ENCODE data around the gene TRHDE.

TRHDE gene

DNA sequence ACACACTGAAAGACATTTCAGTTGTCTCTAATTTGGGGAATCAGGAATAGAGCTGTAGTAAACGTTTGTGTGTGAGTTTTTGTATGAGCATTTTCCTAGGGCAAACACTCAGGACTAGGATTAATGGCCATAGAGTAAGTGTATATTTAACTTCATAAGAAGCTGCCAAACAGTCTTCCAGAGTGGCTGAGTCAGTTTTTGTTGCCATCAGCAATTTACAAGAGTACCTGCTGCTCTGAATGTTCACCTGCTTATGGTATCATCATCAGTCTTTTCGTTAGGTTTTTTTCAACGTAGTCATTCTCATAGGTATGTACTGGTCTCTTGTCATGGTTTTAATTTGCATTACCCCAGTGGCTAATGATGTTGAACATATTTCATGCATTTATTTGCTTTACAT, 30.6 kb upstream of the TRHDE start:
- Histone ChIP-seq H2AFZ (ENCODE audit: low read depth, low read length, severe bottlenecking) (no peak overlapping the region), H3K27ac (ENCODE audit: low read depth, low read length) (no peak overlapping the region), H3F3A (ENCODE audit: insufficient read depth) (no peaks in the 10 kb centered on the region), H4K20me1 (ENCODE audit: low read depth, low read length) (no peaks in the 10 kb centered on the region), H3K4me3 (ENCODE audit: insufficient read depth, low read length, poor library complexity, severe bottlenecking) (no peak overlapping the region), H3K4me2 (ENCODE audit: low read depth, low read length, poor library complexity, severe bottlenecking) (no peak overlapping the region), H3K9me2 (replicated peaks; ENCODE audit: insufficient read depth, low read length) (no peaks in the 10 kb centered on the region), H3K27me3 (ENCODE audit: low read length) (no peaks in the 10 kb centered on the region), H3K9me3 (ENCODE audit: insufficient read depth, low read length) (no peaks in the 10 kb centered on the region), H3K79me2 (ENCODE audit: insufficient read depth, low read length) (no peaks in the 10 kb centered on the region), H3K36me3 (ENCODE audit: low read length) (no peaks in the 10 kb centered on the region), H3K9ac (ENCODE audit: low read length) (no peak overlapping the region)
- TF ChIP-seq, protein P1, sequence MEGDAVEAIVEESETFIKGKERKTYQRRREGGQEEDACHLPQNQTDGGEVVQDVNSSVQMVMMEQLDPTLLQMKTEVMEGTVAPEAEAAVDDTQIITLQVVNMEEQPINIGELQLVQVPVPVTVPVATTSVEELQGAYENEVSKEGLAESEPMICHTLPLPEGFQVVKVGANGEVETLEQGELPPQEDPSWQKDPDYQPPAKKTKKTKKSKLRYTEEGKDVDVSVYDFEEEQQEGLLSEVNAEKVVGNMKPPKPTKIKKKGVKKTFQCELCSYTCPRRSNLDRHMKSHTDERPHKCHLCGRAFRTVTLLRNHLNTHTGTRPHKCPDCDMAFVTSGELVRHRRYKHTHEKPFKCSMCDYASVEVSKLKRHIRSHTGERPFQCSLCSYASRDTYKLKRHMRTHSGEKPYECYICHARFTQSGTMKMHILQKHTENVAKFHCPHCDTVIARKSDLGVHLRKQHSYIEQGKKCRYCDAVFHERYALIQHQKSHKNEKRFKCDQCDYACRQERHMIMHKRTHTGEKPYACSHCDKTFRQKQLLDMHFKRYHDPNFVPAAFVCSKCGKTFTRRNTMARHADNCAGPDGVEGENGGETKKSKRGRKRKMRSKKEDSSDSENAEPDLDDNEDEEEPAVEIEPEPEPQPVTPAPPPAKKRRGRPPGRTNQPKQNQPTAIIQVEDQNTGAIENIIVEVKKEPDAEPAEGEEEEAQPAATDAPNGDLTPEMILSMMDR (IDR thresholded peaks at IDR 0.05; ENCODE audit: insufficient read depth, low read length, poor library complexity, severe bottlenecking) = no peak
- no peak for TF ChIP-seq EZH2phosphoT487 (conservative IDR thresholded peaks at IDR 0.05; ENCODE audit: low read length)

DNA sequence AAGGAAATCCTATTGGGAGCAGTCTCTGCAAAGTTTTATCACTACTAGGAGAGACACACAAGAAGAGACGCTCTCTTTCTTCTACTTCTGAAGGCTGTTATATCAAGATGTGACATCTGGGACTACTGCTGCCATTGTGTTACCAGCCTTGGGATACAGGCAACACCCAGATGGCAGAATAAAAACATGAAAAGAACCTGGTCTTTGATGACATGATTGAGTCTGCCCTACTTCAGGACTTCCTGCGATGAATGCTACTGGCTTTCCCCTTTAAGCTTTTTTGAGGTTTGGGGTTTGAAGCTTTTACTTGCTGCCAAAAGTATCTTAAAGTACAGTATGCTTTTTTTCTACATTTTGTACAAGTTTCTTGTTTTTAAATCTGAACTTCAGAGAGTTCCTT, 29.2 kb upstream of the TRHDE start:
- no peaks in the 10 kb centered on the region for H3K36me3 ChIP-seq (ENCODE audit: low read length)
- no peaks in the 10 kb centered on the region for H3F3A ChIP-seq (ENCODE audit: insufficient read depth)
- no peak for TF ChIP-seq EZH2phosphoT487 (conservative IDR thresholded peaks at IDR 0.05; ENCODE audit: low read length)
- TF ChIP-seq, protein P1 (IDR thresholded peaks at IDR 0.05; ENCODE audit: insufficient read depth, low read length, poor library complexity, severe bottlenecking) = no peak
- H2AFZ ChIP-seq (ENCODE audit: low read depth, low read length, severe bottlenecking) = no peak overlapping the region
- H3K9me2 ChIP-seq (replicated peaks; ENCODE audit: insufficient read depth, low read length) = no peaks in the 10 kb centered on the region
- no peak overlapping the region for H3K4me2 ChIP-seq (ENCODE audit: low read depth, low read length, poor library complexity, severe bottlenecking)
- no peaks in the 10 kb centered on the region for H4K20me1 ChIP-seq (ENCODE audit: low read depth, low read length)
- H3K9me3 ChIP-seq (ENCODE audit: insufficient read depth, low read length) = no peaks in the 10 kb centered on the region
- no peak overlapping the region for H3K4me3 ChIP-seq (ENCODE audit: insufficient read depth, low read length, poor library complexity, severe bottlenecking)
- no peak overlapping the region for H3K27ac ChIP-seq (ENCODE audit: low read depth, low read length)
- no peaks in the 10 kb centered on the region for H3K27me3 ChIP-seq (ENCODE audit: low read length)
- H3K9ac ChIP-seq (ENCODE audit: low read length) = no peak overlapping the region
- H3K79me2 ChIP-seq (ENCODE audit: insufficient read depth, low read length) = no peaks in the 10 kb centered on the region

DNA sequence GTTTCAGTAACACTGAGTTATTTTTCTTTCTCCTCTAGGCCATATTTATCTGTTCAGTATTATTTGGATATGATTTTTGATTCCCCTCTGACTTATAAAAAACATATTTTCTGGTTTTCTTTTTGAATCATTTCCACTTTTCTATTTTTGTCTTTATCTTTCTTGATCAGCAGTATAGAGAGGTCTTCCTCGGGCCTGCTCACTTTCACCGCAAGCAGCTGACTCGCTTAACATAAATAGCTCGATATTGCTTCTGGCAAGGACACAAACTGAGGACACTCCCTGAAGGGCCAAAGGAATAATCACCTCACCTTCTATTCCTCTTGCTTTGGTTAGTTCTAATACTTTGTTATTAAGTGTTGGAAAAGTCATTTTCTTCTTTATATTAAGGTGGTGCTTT, 25.8 kb upstream of the TRHDE start:
- H4K20me1 ChIP-seq (ENCODE audit: low read depth, low read length) = no peaks in the 10 kb centered on the region
- H3K9ac ChIP-seq (ENCODE audit: low read length) = no peak overlapping the region
- H3K27me3 ChIP-seq (ENCODE audit: low read length) = no peaks in the 10 kb centered on the region
- no peaks in the 10 kb centered on the region for H3K36me3 ChIP-seq (ENCODE audit: low read length)
- H2AFZ ChIP-seq (ENCODE audit: low read depth, low read length, severe bottlenecking) = no peak overlapping the region
- no peak overlapping the region for H3K4me3 ChIP-seq (ENCODE audit: insufficient read depth, low read length, poor library complexity, severe bottlenecking)
- H3K9me3 ChIP-seq (ENCODE audit: insufficient read depth, low read length) = peaks cover 3% of the 10 kb centered on the region; the same call in 1 of the 2 replicates
- H3K4me2 ChIP-seq (ENCODE audit: low read depth, low read length, poor library complexity, severe bottlenecking) = no peak overlapping the region
- no peaks in the 10 kb centered on the region for H3F3A ChIP-seq (ENCODE audit: insufficient read depth)
- no peaks in the 10 kb centered on the region for H3K79me2 ChIP-seq (ENCODE audit: insufficient read depth, low read length)
- H3K9me2 ChIP-seq (replicated peaks; ENCODE audit: insufficient read depth, low read length) = no peaks in the 10 kb centered on the region
- TF ChIP-seq, protein P1 (IDR thresholded peaks at IDR 0.05; ENCODE audit: insufficient read depth, low read length, poor library complexity, severe bottlenecking) = no peak
- no peak for TF ChIP-seq EZH2phosphoT487 (conservative IDR thresholded peaks at IDR 0.05; ENCODE audit: low read length)
- H3K27ac ChIP-seq (ENCODE audit: low read depth, low read length) = no peak overlapping the region

Data from SU-DHL-6 (cell line).